SK-MEL-5 (cell line): ENCODE measurements around the gene FRG2. TPM values are rescaled to one million over a fixed set of nuclear protein-coding genes. Genes with fewer than 3 reads are reported as not detected.

Source experiments
- small RNA-seq, 2 experiments: library from RNA; depleted of rRNA; stranded (forward); fragments of <200 nt; gene quantifications; one replicate each; pipeline ENCODE3, GENCODE V24; 2014
- total RNA-seq: library from RNA; depleted of rRNA; stranded (reverse); fragments of >200 nt; shearing (Covaris generic); gene quantifications from 2 replicates; pipeline ENCODE4 v1.2.3, GENCODE V29; 2014; rRNA removed

Gene FRG2
- total RNA-seq, 1 experiment from 2014 or later: 0.05 TPM

Small RNAs within 50 kb of the gene (small RNA-seq; reads per million reads assigned to genes)
- 0 to 1.7 reads per million in 2 experiments for gene RNA5SP174
- gene RNA5SP175: 0.12 to 2.1 reads per million in 2 experiments

Other genes with a start within 250 kb of the FRG2 start
- gene FRG1, start 86.4 kb downstream of the FRG2 start, total RNA-seq: 64.1 and 65.7 TPM in 2 replicates
- gene DBET, start 37.2 kb upstream of the FRG2 start, total RNA-seq: not detected in 2 replicates
- not detected in 2 replicates for gene DUX4, start 146.5 kb upstream of the FRG2 start, total RNA-seq